Fibroblast of lung (primary cell): Measurements from ENCODE around the gene CACNB4. TPM values are rescaled to one million over a fixed set of nuclear protein-coding genes. Genes with fewer than 3 reads are reported as not detected.
A peak's percentile ranks its signal among the peaks of the same experiment; 100 is the strongest.

ENCODE experiments used
- DNase-seq, 2 donors: peaks; one replicate each; pipeline versions ENCODE4 v3.0.0 to v3.0.0-alpha.2; 2010; ENCODE audit warnings: low read depth in 2 of 2
- H2AFZ ChIP-seq: 2 replicates; pipeline ENCODE4 v1.5.1; 2012; ENCODE audit warnings: low read length, control low read depth, inconsistent platforms
- H3K27ac ChIP-seq: 2 replicates; pipeline ENCODE4 v1.5.1; 2011; ENCODE audit warnings: low read length, control low read depth; ENCODE audit not compliant: insufficient read depth
- H3K27me3 ChIP-seq: 2 replicates; pipeline ENCODE4 v1.5.1; 2011; ENCODE audit warnings: mild to moderate bottlenecking, low read length; ENCODE audit not compliant: control insufficient read depth, insufficient read depth
- H3K36me3 ChIP-seq: 2 replicates; pipeline ENCODE4 v1.5.1; 2011; ENCODE audit warnings: low read length; ENCODE audit not compliant: control insufficient read depth, insufficient read depth
- H3K4me1 ChIP-seq: 2 replicates; pipeline ENCODE4 v1.5.1; 2011; ENCODE audit warnings: low read length; ENCODE audit not compliant: control insufficient read depth, insufficient read depth; ENCODE audit errors: extremely low read depth
- H3K4me2 ChIP-seq: 2 replicates; pipeline ENCODE4 v1.5.1; 2011; ENCODE audit warnings: low read length, control low read depth; ENCODE audit not compliant: insufficient read depth; ENCODE audit errors: extremely low read depth
- H3K4me3 ChIP-seq, 4 experiments: fragments of 200-600 bp in 1 of 4; sonication (generic) in 1 of 4; replicated peaks in 1 of 4; 2 replicates each; pipeline ENCODE4 v1.5.1; 2011 to 2016; ENCODE audit warnings: low read length in 4 of 4, low read depth in 3 of 4, mild to moderate bottlenecking in 3 of 4, control low read depth in 2 of 4, inconsistent platforms in 1 of 4, mixed read lengths in 1 of 4; ENCODE audit not compliant: insufficient read depth in 1 of 4; ENCODE audit errors: control extremely low read depth in 1 of 4
- H3K79me2 ChIP-seq: 2 replicates; pipeline ENCODE4 v1.5.1; 2012; ENCODE audit warnings: mild to moderate bottlenecking, low read length, inconsistent platforms; ENCODE audit not compliant: control insufficient read depth, insufficient read depth
- H3K9ac ChIP-seq: 2 replicates; pipeline ENCODE4 v1.5.1; 2011; ENCODE audit warnings: mild to moderate bottlenecking, low read length, control low read depth; ENCODE audit not compliant: insufficient read depth
- H3K9me3 ChIP-seq: 2 replicates; pipeline ENCODE4 v1.5.1; 2012; ENCODE audit warnings: low read depth, low read length; ENCODE audit not compliant: control insufficient read depth, insufficient read depth
- H4K20me1 ChIP-seq: 2 replicates; pipeline ENCODE4 v1.5.1; 2011; ENCODE audit warnings: low read length; ENCODE audit not compliant: control insufficient read depth, insufficient read depth; ENCODE audit errors: extremely low read depth
- EZH2 ChIP-seq: IDR thresholded peaks from 2 replicates; pipeline ENCODE4 v1.5.1; 2012; ENCODE audit warnings: low read length, control low read depth, mild to moderate bottlenecking; ENCODE audit errors: missing control alignments
- polyA plus RNA-seq, 2 donors: library from polyadenylated mRNA; depleted of rRNA in 1 of 2; stranded (reverse) in 1 of 2; unstranded in 1 of 2; fragments of >200 nt; gene quantifications; 2 replicates each; pipeline ENCODE4 v1.2.1, GENCODE V29; 2011 to 2012; ENCODE audit warnings: missing spikeins in 1 of 2
- total RNA-seq: library from RNA; depleted of rRNA; stranded (reverse); fragments of >200 nt; gene quantifications from 2 replicates; pipeline ENCODE4 v1.2.1, GENCODE V29; 2014
- TF ChIP-seq, protein P1 (sequence below), 2 donors: IDR thresholded peaks in 1 of 2; conservative IDR thresholded peaks in 1 of 2; 1 replicate in 1 of 2; 2 replicates in 1 of 2; pipeline ENCODE4 v1.5.1; 2011 to 2012; ENCODE audit warnings: low read length in 2 of 2, control low read depth in 1 of 2, inconsistent platforms in 1 of 2, low read depth in 1 of 2, mild to moderate bottlenecking in 1 of 2

Gene CACNB4
- total and polyA plus RNA-seq, 2 donors (not counting 1 experiment from before 2014, with no cell fraction given), result 0.66 to 2.5 TPM

DNA sequence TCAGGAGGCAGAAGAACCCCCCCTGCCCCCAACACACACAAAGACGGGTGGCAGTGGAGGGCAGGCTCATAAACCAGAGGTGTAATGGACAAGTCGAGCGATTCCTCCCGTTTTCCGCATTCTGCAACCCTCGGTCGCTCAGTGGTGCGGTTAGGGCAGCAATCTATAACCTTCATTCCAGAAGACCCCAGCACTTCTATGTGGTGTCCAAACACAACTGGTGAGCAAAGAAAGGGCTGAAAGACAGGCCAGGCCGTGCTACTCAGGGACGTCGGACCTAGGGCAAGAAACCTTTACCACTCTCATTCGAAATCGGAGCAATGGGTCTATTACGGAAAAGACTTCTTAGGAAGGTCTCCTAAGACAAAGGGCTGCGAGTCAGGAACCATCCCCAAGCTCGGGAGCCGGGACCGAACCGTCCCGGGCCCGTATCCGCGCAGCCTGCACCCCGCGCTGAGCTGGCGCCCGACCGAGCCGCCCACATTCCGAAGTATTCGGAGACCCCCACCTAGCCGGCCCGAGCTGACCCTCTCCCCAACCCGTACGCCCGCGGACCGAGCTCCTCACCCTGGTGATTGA lies 271.2 kb downstream of the CACNB4 start:
- Histone ChIP-seq H3K4me1 (peaks cover 6% of the 10 kb centered on the region), H3K79me2 (peaks cover 41% of the 10 kb centered on the region), H3K36me3 (no peaks in the 10 kb centered on the region), H3K9me3 (no peaks in the 10 kb centered on the region), H3K9ac (peak overlapping the region; percentile 87), H3K4me2 (peak overlapping the region; percentile 85), H3K27ac (peak overlapping the region; percentile 86), H2AFZ (peak overlapping the region; percentile 70), H4K20me1 (no peaks in the 10 kb centered on the region), H3K27me3 (no peaks in the 10 kb centered on the region), H3K4me3 (peak overlapping the region; percentile 87 to 99 (median 95))
- DNase-seq, result peak; percentile 21 to 41
- TF ChIP-seq, protein P1, sequence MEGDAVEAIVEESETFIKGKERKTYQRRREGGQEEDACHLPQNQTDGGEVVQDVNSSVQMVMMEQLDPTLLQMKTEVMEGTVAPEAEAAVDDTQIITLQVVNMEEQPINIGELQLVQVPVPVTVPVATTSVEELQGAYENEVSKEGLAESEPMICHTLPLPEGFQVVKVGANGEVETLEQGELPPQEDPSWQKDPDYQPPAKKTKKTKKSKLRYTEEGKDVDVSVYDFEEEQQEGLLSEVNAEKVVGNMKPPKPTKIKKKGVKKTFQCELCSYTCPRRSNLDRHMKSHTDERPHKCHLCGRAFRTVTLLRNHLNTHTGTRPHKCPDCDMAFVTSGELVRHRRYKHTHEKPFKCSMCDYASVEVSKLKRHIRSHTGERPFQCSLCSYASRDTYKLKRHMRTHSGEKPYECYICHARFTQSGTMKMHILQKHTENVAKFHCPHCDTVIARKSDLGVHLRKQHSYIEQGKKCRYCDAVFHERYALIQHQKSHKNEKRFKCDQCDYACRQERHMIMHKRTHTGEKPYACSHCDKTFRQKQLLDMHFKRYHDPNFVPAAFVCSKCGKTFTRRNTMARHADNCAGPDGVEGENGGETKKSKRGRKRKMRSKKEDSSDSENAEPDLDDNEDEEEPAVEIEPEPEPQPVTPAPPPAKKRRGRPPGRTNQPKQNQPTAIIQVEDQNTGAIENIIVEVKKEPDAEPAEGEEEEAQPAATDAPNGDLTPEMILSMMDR (conservative IDR thresholded peaks at IDR 0.05 in 1 of 2, IDR thresholded peaks at IDR 0.05 in 1 of 2; ENCODE audit: low read depth in 1 of 2, low read length in 2 of 2), result no peak

GRCh38 chr2:151826737-151827157 lies 272.1 kb downstream of the CACNB4 start:
- TF ChIP-seq EZH2, result no peak
- TF ChIP-seq, protein P1 (conservative IDR thresholded peaks at IDR 0.05 in 1 of 2, IDR thresholded peaks at IDR 0.05 in 1 of 2; ENCODE audit: low read depth in 1 of 2, low read length in 2 of 2), result no peak
- DNase-seq, result peak; percentile 30 to 39
- no peaks in the 10 kb centered on the region for H3K9me3 ChIP-seq
- peaks cover 48% of the 10 kb centered on the region for H3K79me2 ChIP-seq
- no peak overlapping the region for H3K9ac ChIP-seq
- H3K4me2 ChIP-seq, result peak overlapping the region; percentile 85
- H4K20me1 ChIP-seq, result no peaks in the 10 kb centered on the region
- peaks cover 6% of the 10 kb centered on the region for H3K4me1 ChIP-seq
- peak overlapping the region; percentile 87 to 99 (median 95) for H3K4me3 ChIP-seq
- H3K27ac ChIP-seq, result no peak overlapping the region
- no peaks in the 10 kb centered on the region for H3K27me3 ChIP-seq
- H2AFZ ChIP-seq, result peak overlapping the region; percentile 32
- no peaks in the 10 kb centered on the region for H3K36me3 ChIP-seq

DNA sequence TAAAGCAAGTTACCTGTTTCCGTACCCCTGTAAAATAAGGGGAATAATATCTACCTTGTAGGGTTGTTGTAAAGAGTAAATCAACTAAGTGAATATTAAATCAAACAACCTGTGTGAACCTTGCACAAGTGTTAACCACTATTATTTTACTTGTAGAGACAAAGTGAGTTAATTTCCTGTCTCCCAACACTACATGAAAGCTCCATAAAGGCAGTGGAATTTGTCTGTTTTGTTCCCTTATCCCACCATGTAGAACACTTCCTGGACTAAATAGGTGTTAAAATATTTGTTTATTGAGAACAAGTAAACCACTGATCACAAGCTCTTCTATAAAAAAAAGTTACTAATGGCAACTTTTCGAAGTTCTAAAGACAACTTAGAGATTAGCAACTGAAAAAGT lies 274.0 kb downstream of the CACNB4 start:
- Histone ChIP-seq H4K20me1 (no peaks in the 10 kb centered on the region), H3K36me3 (no peaks in the 10 kb centered on the region), H3K27ac (no peak overlapping the region), H3K9ac (no peak overlapping the region), H3K27me3 (no peaks in the 10 kb centered on the region), H3K4me3 (no peak overlapping the region), H3K4me1 (peaks cover 6% of the 10 kb centered on the region), H2AFZ (no peak overlapping the region), H3K4me2 (no peak overlapping the region), H3K79me2 (peaks cover 61% of the 10 kb centered on the region), H3K9me3 (no peaks in the 10 kb centered on the region)
- TF ChIP-seq, protein P1 (conservative IDR thresholded peaks at IDR 0.05 in 1 of 2, IDR thresholded peaks at IDR 0.05 in 1 of 2; ENCODE audit: low read depth in 1 of 2, low read length in 2 of 2), result no peak
- no peak for TF ChIP-seq EZH2
- no peak for DNase-seq
